GM18951 (cell line): Measurements from ENCODE around the gene UBE4A.
"Not testable (repeated sequence)": the region's sequence is repeated elsewhere in the genome, so short reads cannot be mapped to it uniquely, and the experiment has no call there.

Source experiments
- POLR2A ChIP-seq: IDR thresholded peaks from 4 replicates; pipeline ENCODE4 v1.6.1; 2011; ENCODE audit warnings: mild to moderate bottlenecking; ENCODE audit not compliant: insufficient read length, insufficient read depth; ENCODE audit errors: extremely low read depth
- in situ Hi-C: fragments of 300-500 bp; cut with MboI; formaldehyde crosslinking; loops from one replicate; pipeline ENCODE4 v1.12.0; 2022; ENCODE audit warnings: low sequenced_read_pairs, mixed read lengths, inconsistent platforms; ENCODE audit not compliant: unreplicated experiment

The UBE4A gene

GRCh38 chr11:118401151-118401879 is 41.9 kb downstream of the UBE4A start, which contains the start of gene ATP5MG:
ATP5MG (plus strand) TSS chr11:118401606; CDS start chr11:118401666, 60 bp downstream.
- in situ Hi-C loops, result no loop called here
- TF ChIP-seq POLR2A, result peak; percentile 73

DNA sequence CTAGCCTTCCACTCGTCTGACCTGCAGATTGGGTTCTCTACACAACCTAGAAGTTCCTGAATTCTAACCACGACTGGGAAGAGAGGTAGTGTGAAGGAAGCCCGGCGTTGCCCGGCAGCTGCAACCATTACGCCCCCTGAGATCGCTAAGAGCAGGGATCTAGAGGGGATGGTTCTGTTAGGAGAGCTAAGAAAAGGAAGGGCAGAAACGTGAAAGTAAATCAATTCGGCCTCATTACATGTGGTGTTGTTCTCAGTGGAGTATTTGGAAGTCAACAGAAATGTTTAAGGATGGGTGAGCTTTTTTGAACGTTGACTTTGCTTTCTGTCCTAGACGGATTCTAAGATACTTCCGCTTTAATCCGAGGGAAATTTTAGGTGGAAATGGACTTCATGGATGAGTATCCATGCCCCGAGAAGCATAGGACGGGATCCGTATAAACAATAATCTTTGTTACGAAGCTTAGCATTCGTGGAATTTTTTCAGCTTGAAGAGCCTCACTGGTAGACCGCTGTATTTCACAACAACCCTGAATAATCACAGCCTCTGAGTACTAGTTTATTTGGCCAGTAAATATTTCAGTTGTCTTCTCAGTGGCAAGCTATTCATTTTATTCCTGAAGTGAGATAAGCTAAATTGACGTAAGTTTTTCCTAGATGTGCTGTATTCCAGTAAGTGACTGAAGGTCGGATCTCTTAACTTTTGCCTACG is 42.6 kb downstream of the UBE4A start:
- in situ Hi-C loops, result no loop called here
- TF ChIP-seq POLR2A, result no peak

DNA sequence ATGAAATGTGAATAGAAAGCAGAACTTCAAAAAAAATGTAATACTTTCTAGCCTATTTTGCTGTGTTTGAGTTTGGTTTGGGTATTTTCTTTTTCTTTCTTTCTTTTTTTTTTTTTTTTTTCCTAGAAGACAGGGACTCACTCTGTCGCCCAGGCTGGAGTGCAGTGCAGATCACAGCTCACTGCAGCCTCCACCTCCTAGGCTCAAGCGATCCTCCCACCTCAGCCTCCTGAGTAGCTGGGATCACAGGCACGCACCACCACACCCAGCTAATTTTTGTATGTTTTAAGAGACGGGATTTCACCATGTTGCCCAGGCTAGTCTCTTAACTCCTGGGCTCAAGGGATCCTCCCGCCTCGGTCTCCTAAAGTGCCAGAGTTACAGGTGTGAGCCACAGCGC is 43.2 kb downstream of the UBE4A start:
- in situ Hi-C loops, result not testable (repeated sequence)

GRCh38 chr11:118406599-118407166 is 47.3 kb downstream of the UBE4A start:
- in situ Hi-C loops, result no loop called here
- TF ChIP-seq POLR2A, result no peak

- in situ Hi-C loops, result no loop called here
- TF ChIP-seq POLR2A, result no peak
Measured at GRCh38 chr11:118410055-118410745, 50.8 kb downstream of the UBE4A start.

DNA sequence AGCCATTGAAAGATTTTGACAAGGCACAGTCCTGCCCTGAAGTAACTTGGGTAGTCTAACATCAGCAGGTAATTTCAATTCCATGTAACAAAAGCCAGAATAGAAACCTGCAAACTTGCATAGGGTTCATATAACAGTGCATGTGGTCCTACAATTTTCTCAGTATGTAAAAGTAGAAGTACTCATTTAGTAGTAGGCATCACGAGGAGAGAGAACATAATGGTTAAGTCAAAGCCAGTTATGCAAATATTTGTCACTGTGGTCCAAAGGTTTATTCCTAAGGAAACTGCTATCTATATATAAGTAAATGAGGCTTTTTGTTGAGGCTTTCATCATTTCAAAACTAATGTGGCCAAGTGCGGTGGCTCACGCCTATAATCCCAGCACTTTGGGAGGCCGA is 52.1 kb downstream of the UBE4A start:
- in situ Hi-C loops, result no loop called here
- TF ChIP-seq POLR2A, result no peak

- in situ Hi-C loops, result no loop called here
- no peak for TF ChIP-seq POLR2A
Measured at GRCh38 chr11:118412921-118413320, 53.5 kb downstream of the UBE4A start.

- in situ Hi-C loops, result no loop called here
- no peak for TF ChIP-seq POLR2A
Measured at GRCh38 chr11:118415062-118415738, 55.8 kb downstream of the UBE4A start.

- in situ Hi-C loops, result no loop called here
- no peak for TF ChIP-seq POLR2A
Measured at GRCh38 chr11:118415739-118416068, 56.3 kb downstream of the UBE4A start.

- in situ Hi-C loops, result not testable (repeated sequence)
Measured at GRCh38 chr11:118416900-118417299, 57.5 kb downstream of the UBE4A start.

- in situ Hi-C loops, result no loop called here
Measured at GRCh38 chr11:118417801-118418200, 58.4 kb downstream of the UBE4A start.

DNA sequence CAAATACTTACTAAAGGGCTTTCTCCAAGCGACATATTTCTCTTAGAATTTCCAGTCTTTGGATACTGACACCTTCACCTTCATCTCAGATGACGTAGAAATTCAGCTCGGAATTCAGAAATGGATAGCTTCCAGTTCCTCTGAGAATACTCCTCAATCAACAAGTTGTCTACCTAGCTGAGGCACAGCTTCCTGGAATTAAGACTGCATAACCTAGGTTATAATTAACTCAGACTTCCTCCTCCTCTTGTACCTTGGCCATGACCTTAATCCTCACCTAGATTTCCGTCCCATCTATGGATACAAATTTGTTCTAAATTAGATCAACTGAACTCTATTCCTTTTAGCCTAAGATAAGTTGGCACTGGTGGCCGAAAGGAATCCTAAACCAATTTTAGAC is 59.4 kb downstream of the UBE4A start:
- in situ Hi-C loops, result no loop called here
- TF ChIP-seq POLR2A, result no peak

More at GRCh38 chr11:118417801-118418200, 58.4 kb downstream of the UBE4A start:
- TF ChIP-seq POLR2A, result no peak

GRCh38 chr11:118427707-118428106 is 68.3 kb downstream of the UBE4A start:
- TF ChIP-seq POLR2A, result no peak
- in situ Hi-C loops, result no loop called here
